Endothelial cell of umbilical vein (primary cell): ENCODE data around the gene EIF4B. TPM values are rescaled to one million over a fixed set of nuclear protein-coding genes. Genes with fewer than 3 reads are reported as not detected.

ENCODE experiments used
- BruUV-seq: library from RNA; stranded (reverse); fragments of 400-500 nt; replicated peaks from 2 replicates; lab custom pipeline; 2021; lab: Mats Ljungman, UMichigan
- CTCF ChIA-PET: fragments of 300-600, 350-600 bp; sonication (Branson Sonifier 250); formaldehyde crosslinking; loops from one replicate; lab custom pipeline; 2021; ENCODE audit warnings: antibody characterized with exemption, inconsistent platforms; lab: Charles Lee
- POLR2A ChIA-PET: fragments of 300-600, 350-600 bp; sonication (Branson Sonifier 250); formaldehyde crosslinking; loops from one replicate; lab custom pipeline; 2021; ENCODE audit warnings: antibody characterized with exemption, inconsistent platforms; lab: Charles Lee
- DNase-seq: peaks from one replicate; pipeline ENCODE4 v3.0.0-alpha.2; 2011; ENCODE audit warnings: low read depth, low spot score
- FAIRE-seq: peaks from 2 replicates; lab custom pipeline; 2011; peaks lifted over from hg19 to GRCh38; lab: Jason Lieb, UNC
- H2AFZ ChIP-seq: 2 replicates; pipeline ENCODE4 v1.6.0; 2012; ENCODE audit warnings: low read depth, low read length, control low read depth, inconsistent platforms
- H3K27ac ChIP-seq: 2 replicates; pipeline ENCODE4 v1.5.1; 2011; ENCODE audit warnings: low read depth, mild to moderate bottlenecking, control low read depth, low read length, moderate library complexity; ENCODE audit not compliant: insufficient read depth
- H3K27me3 ChIP-seq, 2 experiments: 2 replicates each; pipeline versions ENCODE4 v1.6.0 to v1.6.1; 2011; ENCODE audit warnings: low read length in 2 of 2, mixed read lengths in 1 of 2; ENCODE audit not compliant: control insufficient read depth in 2 of 2, insufficient read depth in 2 of 2
- H3K36me3 ChIP-seq, 2 experiments: 2 replicates in 1 of 2; 3 replicates in 1 of 2; pipeline ENCODE4 v1.5.1; 2011; ENCODE audit warnings: low read length in 2 of 2, mild to moderate bottlenecking in 1 of 2, moderate library complexity in 1 of 2; ENCODE audit not compliant: control insufficient read depth in 2 of 2, insufficient read depth in 2 of 2; ENCODE audit errors: extremely low read depth in 1 of 2
- H3K4me1 ChIP-seq: 3 replicates; pipeline ENCODE4 v1.5.1; 2011; ENCODE audit warnings: mild to moderate bottlenecking, low read length; ENCODE audit not compliant: control insufficient read depth, insufficient read depth; ENCODE audit errors: extremely low read depth
- H3K4me2 ChIP-seq: 2 replicates; pipeline ENCODE4 v1.6.1; 2011; ENCODE audit warnings: low read length, control low read depth, mixed read lengths; ENCODE audit not compliant: insufficient read depth
- H3K4me3 ChIP-seq, 3 experiments: fragments of 200-600 bp in 1 of 3; sonication (generic), shearing (Covaris generic) in 1 of 3; replicated peaks in 1 of 3; 2 replicates each; pipeline ENCODE4 v1.5.1; 2011 to 2016; ENCODE audit warnings: control low read depth in 3 of 3, low read length in 3 of 3, mild to moderate bottlenecking in 2 of 3, inconsistent platforms in 1 of 3, low read depth in 1 of 3, moderate library complexity in 1 of 3; ENCODE audit not compliant: insufficient read depth in 1 of 3
- H3K79me2 ChIP-seq: 2 replicates; pipeline ENCODE4 v1.6.0; 2012; ENCODE audit warnings: low read length, inconsistent platforms; ENCODE audit not compliant: control insufficient read depth, insufficient read depth
- H3K9ac ChIP-seq: replicated peaks from 2 replicates; pipeline ENCODE3; 2011; ENCODE audit warnings: low read length, control low read depth; ENCODE audit not compliant: insufficient read depth; ENCODE audit errors: extremely low read depth
- H3K9me1 ChIP-seq: replicated peaks from 3 replicates; pipeline ENCODE4 v1.6.0; 2011; ENCODE audit warnings: mild to moderate bottlenecking, low read length; ENCODE audit not compliant: control insufficient read depth, insufficient read depth; ENCODE audit errors: extremely low read depth
- H3K9me3 ChIP-seq: replicated peaks from 2 replicates; pipeline ENCODE4 v1.5.1; 2012; ENCODE audit warnings: low read length, inconsistent platforms; ENCODE audit not compliant: control insufficient read depth, insufficient read depth
- H4K20me1 ChIP-seq: replicated peaks from 2 replicates; pipeline ENCODE3; 2011; ENCODE audit warnings: mild to moderate bottlenecking, low read length; ENCODE audit not compliant: control insufficient read depth, insufficient read depth; ENCODE audit errors: extremely low read depth
- EZH2 ChIP-seq: IDR thresholded peaks from 2 replicates; pipeline ENCODE4 v1.6.1; 2012; ENCODE audit warnings: borderline replicate concordance, low read depth, mild to moderate bottlenecking, moderate library complexity, low read length, inconsistent platforms; ENCODE audit not compliant: severe bottlenecking
- FOS ChIP-seq: IDR thresholded peaks from 2 replicates; pipeline ENCODE4 v1.6.1; 2011; ENCODE audit warnings: mild to moderate bottlenecking, low read length, moderate library complexity, borderline replicate concordance; ENCODE audit not compliant: insufficient read depth
- GATA2 ChIP-seq: IDR thresholded peaks from 2 replicates; pipeline ENCODE4 v1.7.0; 2011; ENCODE audit warnings: low read depth, mild to moderate bottlenecking, moderate library complexity, mixed read lengths, low read length; ENCODE audit not compliant: insufficient read length, insufficient read depth
- JUN ChIP-seq: IDR thresholded peaks from 2 replicates; pipeline ENCODE4 v1.6.1; 2011; ENCODE audit warnings: borderline replicate concordance, low read depth; ENCODE audit not compliant: insufficient read length, insufficient read depth
- MAX ChIP-seq: IDR thresholded peaks from 2 replicates; pipeline ENCODE4 v1.6.1; 2011; ENCODE audit not compliant: insufficient read depth, insufficient read length
- MYC ChIP-seq: IDR thresholded peaks from one replicate; pipeline ENCODE4 v1.6.1; 2011; ENCODE audit warnings: mild to moderate bottlenecking, low read depth, low read length
- POLR2A ChIP-seq: IDR thresholded peaks from 2 replicates; pipeline ENCODE4 v1.6.1; 2012; ENCODE audit warnings: low read depth, mild to moderate bottlenecking, control low read depth, low read length
- POLR2AphosphoS5 ChIP-seq: IDR thresholded peaks from 2 replicates; pipeline ENCODE4 v1.6.1; 2012; ENCODE audit warnings: low read depth, mild to moderate bottlenecking, control low read depth, low read length, moderate library complexity; ENCODE audit not compliant: insufficient read depth
- dilution Hi-C: fragments of 300-500 bp; cut with MboI; formaldehyde crosslinking; loops from one replicate; pipeline ENCODE4 v1.15.0; 2019; ENCODE audit warnings: low sequenced_read_pairs; ENCODE audit not compliant: extremely low pct_ligation_motif_present
- intact Hi-C: fragments of 100-400 bp; cut with micrococcal nuclease; formaldehyde crosslinking; loops from one replicate; pipeline ENCODE4 v1.10.0; 2022
- polyA plus RNA-seq, 4 experiments: library from polyadenylated mRNA; depleted of rRNA in 3 of 4; stranded (reverse) in 3 of 4; unstranded in 1 of 4; fragments of >200 nt; gene quantifications; 2 replicates each; pipeline versions ENCODE4 v1.2.1 to v1.2.3, GENCODE V29; 2011 to 2012; ENCODE audit warnings: missing spikeins in 1 of 4
- total RNA-seq: library from RNA; stranded (reverse); gene quantifications from 2 replicates; pipeline ENCODE4 v1.2.3, GENCODE V29; 2021
- TF ChIP-seq, protein P1 (sequence below), 2 donors: IDR thresholded peaks; 1 replicate in 1 of 2; 2 replicates in 1 of 2; pipeline ENCODE4 v1.5.1; 2011; ENCODE audit warnings: low read length in 2 of 2, mild to moderate bottlenecking in 2 of 2, moderate library complexity in 2 of 2, control low read depth in 1 of 2, inconsistent platforms in 1 of 2, low read depth in 1 of 2; ENCODE audit not compliant: insufficient read depth in 1 of 2; ENCODE audit errors: extremely low read depth in 1 of 2

EIF4B gene
- total and polyA plus RNA-seq, 2 donors (not counting 3 experiments of a cell fraction or from before 2014, with no cell fraction given), result 233 to 382 TPM

GRCh38 chr12:53048780-53049401 lies 42.6 kb downstream of the EIF4B start:
- no TSS peak for BruUV-seq
- Histone ChIP-seq H3K79me2 (peaks cover 15% of the 10 kb centered on the region), H3K36me3 (no peaks in the 10 kb centered on the region), H3K4me1 (peaks cover 64% of the 10 kb centered on the region), H3K9me3 (no peaks in the 10 kb centered on the region), H3K9ac (peak overlapping the region; percentile 3), H3K4me3 (peak overlapping the region in 2 of 3 experiments; percentile 68 to 78), H3K27ac (peak overlapping the region; percentile 60), H3K9me1 (no peaks in the 10 kb centered on the region), H3K4me2 (peak overlapping the region; percentile 85), H2AFZ (no peak overlapping the region), H3K27me3 (no peaks in the 10 kb centered on the region), H4K20me1 (no peaks in the 10 kb centered on the region)
- POLR2A ChIA-PET, result interaction anchor here (0.6 to 1.0 kb wide), 2 partner anchors 30 to 212 kb away, joined by 3 read pairs; partner anchors contain the start of gene SPRYD3
- CTCF ChIA-PET, result interaction anchor here (2.9 to 4.5 kb wide), 3 partner anchors 11 to 50 kb away, joined by 24 to 45 read pairs (median 40); no protein-coding TSS in a partner anchor
- peak; percentile 52 for DNase-seq
- no peak for TF ChIP-seq GATA2
- TF ChIP-seq POLR2AphosphoS5, result peak; percentile 9
- FAIRE-seq, result no peak
- intact Hi-C loops, result loop anchor here (1.0 kb wide), 1 partner anchor 11 kb away; no protein-coding TSS in a partner anchor
- dilution Hi-C loops, result no loop called here

DNA sequence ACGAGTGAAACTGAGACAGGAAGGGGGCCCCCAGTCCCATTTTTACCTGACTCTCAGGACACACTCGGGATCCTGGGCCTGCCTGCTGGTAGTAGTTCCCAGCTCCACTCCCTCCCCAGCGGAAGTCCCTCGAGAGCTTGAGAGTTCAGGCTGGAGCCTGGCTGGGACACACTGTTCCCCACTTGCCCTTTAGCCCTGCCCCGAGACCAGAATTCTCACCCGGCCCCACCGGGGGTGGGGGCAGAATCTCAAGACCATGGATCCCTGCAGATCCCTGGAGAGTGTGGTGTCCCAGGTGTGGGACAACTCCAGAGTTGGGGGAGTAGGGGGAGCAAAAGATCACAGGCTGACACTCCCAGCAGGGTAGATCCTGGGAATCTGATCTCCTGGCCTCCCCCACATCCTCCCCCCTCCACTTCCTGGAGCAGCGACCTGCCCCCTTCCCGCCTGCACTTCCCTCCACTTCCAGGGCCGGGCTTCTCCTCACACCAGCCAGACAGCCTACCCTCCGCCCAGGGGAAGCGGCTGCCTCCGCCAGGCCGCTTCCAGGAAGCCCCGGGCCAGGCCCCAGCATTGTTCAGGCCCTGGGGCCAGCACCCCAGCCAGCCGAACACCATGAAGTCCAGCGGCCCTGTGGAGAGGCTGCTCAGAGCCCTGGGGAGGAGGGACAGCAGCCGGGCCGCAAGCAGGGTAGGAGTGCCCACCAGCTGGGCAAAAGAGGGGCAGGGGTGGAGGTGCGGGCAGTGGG lies 43.5 kb downstream of the EIF4B start, which contains the start of gene TNS2:
TNS2 (plus strand) TSS at position 495 of the 748 bp plus-strand sequence; CDS start at position 616, 121 bp downstream.
- H4K20me1 ChIP-seq, result no peaks in the 10 kb centered on the region
- BruUV-seq, result no TSS peak
- DNase-seq, result peak; percentile 81
- intact Hi-C loops, result loop anchor here (1.0 to 5.0 kb wide), 2 partner anchors 12 to 48 kb away; partner anchors contain the start of gene IGFBP6
- H3K4me1 ChIP-seq, result peaks cover 68% of the 10 kb centered on the region
- no peaks in the 10 kb centered on the region for H3K9me1 ChIP-seq
- dilution Hi-C loops, result no loop called here
- H2AFZ ChIP-seq, result no peak within 1 kb of the TSS
- FAIRE-seq, result peak; percentile 96
- H3K4me3 ChIP-seq, result peak within 1 kb of the TSS; percentile 13 to 78 (median 68)
- no peaks in the 10 kb centered on the region for H3K36me3 ChIP-seq
- H3K4me2 ChIP-seq, result peak within 1 kb of the TSS; percentile 85
- TF ChIP-seq GATA2, result no peak
- no peak for TF ChIP-seq MAX
- peak; percentile 87 for TF ChIP-seq POLR2A
- TF ChIP-seq EZH2, result no peak
- TF ChIP-seq, protein P1, sequence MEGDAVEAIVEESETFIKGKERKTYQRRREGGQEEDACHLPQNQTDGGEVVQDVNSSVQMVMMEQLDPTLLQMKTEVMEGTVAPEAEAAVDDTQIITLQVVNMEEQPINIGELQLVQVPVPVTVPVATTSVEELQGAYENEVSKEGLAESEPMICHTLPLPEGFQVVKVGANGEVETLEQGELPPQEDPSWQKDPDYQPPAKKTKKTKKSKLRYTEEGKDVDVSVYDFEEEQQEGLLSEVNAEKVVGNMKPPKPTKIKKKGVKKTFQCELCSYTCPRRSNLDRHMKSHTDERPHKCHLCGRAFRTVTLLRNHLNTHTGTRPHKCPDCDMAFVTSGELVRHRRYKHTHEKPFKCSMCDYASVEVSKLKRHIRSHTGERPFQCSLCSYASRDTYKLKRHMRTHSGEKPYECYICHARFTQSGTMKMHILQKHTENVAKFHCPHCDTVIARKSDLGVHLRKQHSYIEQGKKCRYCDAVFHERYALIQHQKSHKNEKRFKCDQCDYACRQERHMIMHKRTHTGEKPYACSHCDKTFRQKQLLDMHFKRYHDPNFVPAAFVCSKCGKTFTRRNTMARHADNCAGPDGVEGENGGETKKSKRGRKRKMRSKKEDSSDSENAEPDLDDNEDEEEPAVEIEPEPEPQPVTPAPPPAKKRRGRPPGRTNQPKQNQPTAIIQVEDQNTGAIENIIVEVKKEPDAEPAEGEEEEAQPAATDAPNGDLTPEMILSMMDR (IDR thresholded peaks at IDR 0.05; ENCODE audit: extremely low read depth in 1 of 2, insufficient read depth in 1 of 2, low read depth in 1 of 2, low read length in 2 of 2), result no peak
- no peak for TF ChIP-seq JUN
- TF ChIP-seq MYC, result peak; percentile 54
- peak; percentile 93 for TF ChIP-seq POLR2AphosphoS5
- TF ChIP-seq FOS, result no peak
- peak within 1 kb of the TSS; percentile 60 for H3K27ac ChIP-seq
- H3K9me3 ChIP-seq, result no peaks in the 10 kb centered on the region
- H3K9ac ChIP-seq, result peak within 1 kb of the TSS; percentile 52
- no peaks in the 10 kb centered on the region for H3K27me3 ChIP-seq
- CTCF ChIA-PET, result interaction anchor here (3.4 to 5.2 kb wide), 3 partner anchors 12 to 17 kb away, joined by 40 to 79 read pairs (median 45); no protein-coding TSS in a partner anchor
- POLR2A ChIA-PET, result no interaction called here
- H3K79me2 ChIP-seq, result peaks cover 15% of the 10 kb centered on the region
